Ishikawa (cell line): Measurements from ENCODE around the gene ENTREP3.

Source experiments
- CEBPB ChIP-seq: IDR thresholded peaks from 2 replicates; pipeline ENCODE4 v1.6.1; 2012
- CREB1 ChIP-seq: IDR thresholded peaks from 2 replicates; pipeline ENCODE4 v1.6.1; 2012; ENCODE audit warnings: low read depth
- EGR1 ChIP-seq: IDR thresholded peaks from 2 replicates; pipeline ENCODE4 v1.6.1; 2012
- EP300 ChIP-seq: IDR thresholded peaks from 2 replicates; pipeline ENCODE4 v1.6.1; 2012; ENCODE audit warnings: borderline replicate concordance
- FOXM1 ChIP-seq: IDR thresholded peaks from 2 replicates; pipeline ENCODE4 v1.6.1; 2012; ENCODE audit warnings: low read depth, borderline replicate concordance
- MAX ChIP-seq: IDR thresholded peaks from 2 replicates; pipeline ENCODE4 v1.6.1; 2012
- NFIC ChIP-seq: IDR thresholded peaks from 2 replicates; pipeline ENCODE4 v1.6.1; 2012
- RAD21 ChIP-seq: IDR thresholded peaks from 2 replicates; pipeline ENCODE4 v1.6.1; 2012; ENCODE audit warnings: low read depth
- REST ChIP-seq: IDR thresholded peaks from 2 replicates; pipeline ENCODE4 v1.6.1; 2012; ENCODE audit warnings: low read depth, mild to moderate bottlenecking
- TAF1 ChIP-seq: IDR thresholded peaks from 2 replicates; pipeline ENCODE4 v1.6.1; 2012; ENCODE audit warnings: low read depth, mild to moderate bottlenecking
- TCF12 ChIP-seq: IDR thresholded peaks from 2 replicates; pipeline ENCODE4 v1.6.1; 2012; ENCODE audit warnings: low read depth
- TEAD4 ChIP-seq: IDR thresholded peaks from 2 replicates; pipeline ENCODE4 v1.6.1; 2012
- USF1 ChIP-seq: IDR thresholded peaks from 2 replicates; pipeline ENCODE4 v1.6.1; 2012
- YY1 ChIP-seq: IDR thresholded peaks from 2 replicates; pipeline ENCODE4 v1.6.1; 2012; ENCODE audit warnings: low read depth
- ZBTB7A ChIP-seq: IDR thresholded peaks from 2 replicates; pipeline ENCODE4 v1.6.1; 2012; ENCODE audit warnings: low read depth

ENTREP3 gene

GRCh38 chr1:155261852-155262673, 6.8 kb upstream of the ENTREP3 start, which contains the start of gene SCAMP3:
SCAMP3 (minus strand) TSS chr1:155262360; CDS start chr1:155262151, 209 bp downstream.
- TF ChIP-seq FOXM1 (0 out of 2 replicates have a peak, but pooled peaks have one; percentile 12), USF1 (peak; percentile 99), ZBTB7A (no peak), YY1 (peak; percentile 64; the same call in 1 of the 2 replicates), TAF1 (peak; percentile 61), MAX (peak; percentile 91), EGR1 (no peak), CEBPB (no peak), RAD21 (0 out of 2 replicates have a peak, but pooled peaks have one; percentile 3), EP300 (peak; percentile 30; the same call in 1 of the 2 replicates), NFIC (no peak), TCF12 (peak; percentile 67), REST (no peak), TEAD4 (peak; percentile 81), CREB1 (peak; percentile 53; the same call in 1 of the 2 replicates)

GRCh38 chr1:155261493-155261851, 6.2 kb upstream of the ENTREP3 start:
- TF ChIP-seq MAX (no peak), USF1 (no peak), ZBTB7A (no peak), CEBPB (no peak), TEAD4 (no peak), TAF1 (no peak), EGR1 (no peak), EP300 (no peak), NFIC (no peak), YY1 (no peak), RAD21 (no peak), TCF12 (no peak; the same call in 1 of the 2 replicates)

GRCh38 chr1:155260276-155260675, 5.0 kb upstream of the ENTREP3 start:
- TF ChIP-seq TAF1 (no peak), FOXM1 (no peak), RAD21 (no peak), TEAD4 (no peak), CEBPB (no peak), REST (no peak), ZBTB7A (no peak), USF1 (no peak), EP300 (no peak), CREB1 (no peak), EGR1 (no peak), NFIC (no peak), TCF12 (no peak)

GRCh38 chr1:155256058-155256852, 972 bp upstream of the ENTREP3 start:
- no peak for TF ChIP-seq EGR1
- TF ChIP-seq MAX, result no peak
- TF ChIP-seq TEAD4, result no peak
- no peak for TF ChIP-seq REST
- TF ChIP-seq USF1, result no peak
- TF ChIP-seq TAF1, result no peak
- TF ChIP-seq TCF12, result no peak
- no peak for TF ChIP-seq ZBTB7A
- no peak for TF ChIP-seq RAD21
- TF ChIP-seq EP300, result no peak
- no peak for TF ChIP-seq YY1
- TF ChIP-seq CEBPB, result no peak
- no peak for TF ChIP-seq FOXM1
- TF ChIP-seq NFIC, result no peak
- no peak for TF ChIP-seq CREB1
